Measurements from ENCODE around the gene BDNF. TPM values are rescaled to one million over a fixed set of nuclear protein-coding genes. Genes with fewer than 3 reads are reported as not detected.
A peak's percentile ranks its signal among the peaks of the same experiment; 100 is the strongest.

The BDNF gene
- total and polyA plus RNA-seq, 2 experiments from 2014 or later: 5.1 to 5.2 TPM

- H3K9me2 ChIP-seq (ENCODE audit: insufficient read depth): no peaks in the 10 kb centered on the region
- TF ChIP-seq POLR2AphosphoS5 (IDR thresholded peaks at IDR 0.05; ENCODE audit: low read depth): no peak
- TF ChIP-seq CTCF (conservative IDR thresholded peaks at IDR 0.05; ENCODE audit: low read depth in 2 of 2): peak in 1 of 2 experiments; percentile 20; a peak in 1 of 4 replicates
- no peak for TF ChIP-seq ETS1 (IDR thresholded peaks at IDR 0.05)
- no peak for TF ChIP-seq JUNB (IDR thresholded peaks at IDR 0.05; ENCODE audit: unreplicated experiment)
Observed at GRCh38 chr11:27701355-27702105, 1.3 kb upstream of the BDNF start.

GRCh38 chr11:27699926-27700350 is 317 bp downstream of the BDNF start:
- Histone ChIP-seq H3K27me3 (ENCODE audit: insufficient read depth) (peaks cover 27% of the 10 kb centered on the region), H3K4me3 (peak overlapping the region; percentile 79), H3K27ac (ENCODE audit: low read depth) (no peak overlapping the region), H3K36me3 (ENCODE audit: insufficient read depth) (no peaks in the 10 kb centered on the region), H3F3A (replicated peaks; ENCODE audit: low read depth) (0 out of 2 replicates have a peak, but pooled peaks cover 11% of the 10 kb centered on the region), H4K20me1 (replicated peaks; ENCODE audit: insufficient read depth) (no peaks in the 10 kb centered on the region), H3K4me1 (ENCODE audit: insufficient read depth) (peaks cover 65% of the 10 kb centered on the region), H3K79me2 (replicated peaks; ENCODE audit: insufficient read depth) (peaks cover 18% of the 10 kb centered on the region), H3K4me2 (peak overlapping the region; percentile 82), H3K9me2 (ENCODE audit: insufficient read depth) (no peaks in the 10 kb centered on the region), H2AFZ (peak overlapping the region; percentile 40; the same call in 1 of the 2 replicates)
- TF ChIP-seq ETS1 (IDR thresholded peaks at IDR 0.05): no peak
- TF ChIP-seq STAT1 (IDR thresholded peaks at IDR 0.05; ENCODE audit: unreplicated experiment): no peak
- TF ChIP-seq ZNF114 (CRISPR knock-in tag; IDR thresholded peaks at IDR 0.05): no peak
- Mint-ChIP-seq H3K27me3 (ENCODE audit: insufficient read depth, low read depth, poor library complexity) (peaks cover 28% of the 10 kb centered on the region), H3K36me3 (ENCODE audit: low read depth) (no peaks in the 10 kb centered on the region), H3K9me3 (no peaks in the 10 kb centered on the region), H3K27ac (no peak overlapping the region), H3K4me3 (peak overlapping the region; percentile 82), H3K4me1 (peaks cover 51% of the 10 kb centered on the region)
- ATAC-seq (peak; percentile 6), DNase-seq (ENCODE audit: low spot score) (peak; percentile 47)

More at GRCh38 chr11:27701355-27702105, 1.3 kb upstream of the BDNF start:
- H3F3A ChIP-seq (replicated peaks; ENCODE audit: low read depth): 0 out of 2 replicates have a peak, but pooled peaks cover 11% of the 10 kb centered on the region
- peaks cover 28% of the 10 kb centered on the region for H3K27me3 Mint-ChIP-seq (ENCODE audit: insufficient read depth, low read depth, poor library complexity)
- no peaks in the 10 kb centered on the region for H3K9me3 Mint-ChIP-seq
- H3K4me3 ChIP-seq: peak overlapping the region; percentile 79
- no peaks in the 10 kb centered on the region for H4K20me1 ChIP-seq (replicated peaks; ENCODE audit: insufficient read depth)
- peaks cover 39% of the 10 kb centered on the region for H3K4me1 Mint-ChIP-seq
- H3K27ac ChIP-seq (ENCODE audit: low read depth): no peak overlapping the region
- peaks cover 56% of the 10 kb centered on the region for H3K4me1 ChIP-seq (ENCODE audit: insufficient read depth)
- DNase-seq (ENCODE audit: low spot score) (peak; percentile 20), ATAC-seq (no peak)
- H3K36me3 Mint-ChIP-seq (ENCODE audit: low read depth): no peaks in the 10 kb centered on the region
- H3K4me2 ChIP-seq: peak overlapping the region; percentile 87
- no peak overlapping the region for H3K27ac Mint-ChIP-seq
- H2AFZ ChIP-seq: peak overlapping the region; percentile 73
- H3K27me3 ChIP-seq (ENCODE audit: insufficient read depth): peaks cover 27% of the 10 kb centered on the region
- H3K79me2 ChIP-seq (replicated peaks; ENCODE audit: insufficient read depth): peaks cover 10% of the 10 kb centered on the region
- no peaks in the 10 kb centered on the region for H3K36me3 ChIP-seq (ENCODE audit: insufficient read depth)
- H3K4me3 Mint-ChIP-seq: peak overlapping the region; percentile 87

Data from GM23338 (cell line).